ENCODE results near the gene GNG2. TPM values are rescaled to one million over a fixed set of nuclear protein-coding genes. Genes with fewer than 3 reads are reported as not detected.

The GNG2 gene
- total RNA-seq, 6 experiments from 2014 or later = 2.4 to 6.0 (median 2.8) TPM

DNA sequence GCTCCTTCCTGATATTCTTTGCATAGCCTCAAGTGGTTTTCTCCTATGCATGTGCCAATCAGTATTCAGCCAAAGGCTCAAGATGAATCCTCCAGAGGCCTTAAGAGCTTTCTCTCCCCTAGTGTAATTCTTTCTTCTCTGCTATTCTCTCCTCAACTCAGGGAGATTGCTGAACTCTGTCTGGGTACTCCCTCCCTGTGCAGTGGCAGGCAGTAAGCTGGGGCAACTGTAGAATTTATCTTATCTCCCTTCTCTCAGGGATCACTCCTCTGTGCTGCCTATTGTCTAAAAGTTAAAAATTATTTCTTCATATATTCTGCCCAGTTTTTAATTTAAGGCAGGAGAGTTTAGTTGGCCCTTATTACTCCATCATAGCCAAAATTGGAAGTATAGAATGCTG is 100.5 kb downstream of the GNG2 start:
- peaks cover 3% of the 10 kb centered on the region for H3K27me3 Mint-ChIP-seq (ENCODE audit: insufficient read depth)
- H3K4me1 Mint-ChIP-seq (ENCODE audit: low read depth) = peaks cover 23% of the 10 kb centered on the region
- TF ChIP-seq, protein P1, sequence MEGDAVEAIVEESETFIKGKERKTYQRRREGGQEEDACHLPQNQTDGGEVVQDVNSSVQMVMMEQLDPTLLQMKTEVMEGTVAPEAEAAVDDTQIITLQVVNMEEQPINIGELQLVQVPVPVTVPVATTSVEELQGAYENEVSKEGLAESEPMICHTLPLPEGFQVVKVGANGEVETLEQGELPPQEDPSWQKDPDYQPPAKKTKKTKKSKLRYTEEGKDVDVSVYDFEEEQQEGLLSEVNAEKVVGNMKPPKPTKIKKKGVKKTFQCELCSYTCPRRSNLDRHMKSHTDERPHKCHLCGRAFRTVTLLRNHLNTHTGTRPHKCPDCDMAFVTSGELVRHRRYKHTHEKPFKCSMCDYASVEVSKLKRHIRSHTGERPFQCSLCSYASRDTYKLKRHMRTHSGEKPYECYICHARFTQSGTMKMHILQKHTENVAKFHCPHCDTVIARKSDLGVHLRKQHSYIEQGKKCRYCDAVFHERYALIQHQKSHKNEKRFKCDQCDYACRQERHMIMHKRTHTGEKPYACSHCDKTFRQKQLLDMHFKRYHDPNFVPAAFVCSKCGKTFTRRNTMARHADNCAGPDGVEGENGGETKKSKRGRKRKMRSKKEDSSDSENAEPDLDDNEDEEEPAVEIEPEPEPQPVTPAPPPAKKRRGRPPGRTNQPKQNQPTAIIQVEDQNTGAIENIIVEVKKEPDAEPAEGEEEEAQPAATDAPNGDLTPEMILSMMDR (IDR thresholded peaks at IDR 0.05) = no peak
- H3K4me3 Mint-ChIP-seq = no peak overlapping the region
- H3K27ac Mint-ChIP-seq = no peak overlapping the region
- no peak for DNase-seq
- peaks cover 13% of the 10 kb centered on the region for H3K9me3 Mint-ChIP-seq
- H3K36me3 Mint-ChIP-seq (ENCODE audit: low read depth) = peaks cover 15% of the 10 kb centered on the region; the same call in 1 of the 2 replicates

DNA sequence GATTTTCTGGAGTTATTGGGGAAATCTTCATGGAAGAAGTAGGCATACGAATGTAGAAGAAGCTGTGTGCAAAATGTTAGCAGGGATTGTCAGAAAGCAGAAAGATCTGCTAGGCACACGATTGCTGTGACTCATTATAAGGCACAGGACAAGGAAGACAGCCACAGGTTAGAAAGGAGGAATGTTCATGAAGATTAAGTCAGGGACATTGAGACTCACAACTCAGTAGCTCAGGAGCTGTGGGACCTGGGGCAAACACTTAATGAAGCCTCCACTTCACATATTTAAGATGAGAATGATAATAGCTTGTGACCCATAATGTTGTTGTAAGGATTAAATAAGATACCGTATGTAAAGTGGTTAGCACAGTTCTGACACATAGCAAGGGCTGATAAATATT is 102.3 kb downstream of the GNG2 start:
- no peak for DNase-seq
- H3K27ac Mint-ChIP-seq = no peak overlapping the region; the same call in 1 of the 2 replicates
- H3K4me3 Mint-ChIP-seq = no peak overlapping the region; the same call in 1 of the 2 replicates
- H3K36me3 Mint-ChIP-seq (ENCODE audit: low read depth) = peaks cover 15% of the 10 kb centered on the region; the same call in 1 of the 2 replicates
- H3K4me1 Mint-ChIP-seq (ENCODE audit: low read depth) = peaks cover 23% of the 10 kb centered on the region
- TF ChIP-seq, protein P1 (IDR thresholded peaks at IDR 0.05) = no peak
- peaks cover 5% of the 10 kb centered on the region for H3K27me3 Mint-ChIP-seq (ENCODE audit: insufficient read depth)
- peaks cover 13% of the 10 kb centered on the region for H3K9me3 Mint-ChIP-seq

DNA sequence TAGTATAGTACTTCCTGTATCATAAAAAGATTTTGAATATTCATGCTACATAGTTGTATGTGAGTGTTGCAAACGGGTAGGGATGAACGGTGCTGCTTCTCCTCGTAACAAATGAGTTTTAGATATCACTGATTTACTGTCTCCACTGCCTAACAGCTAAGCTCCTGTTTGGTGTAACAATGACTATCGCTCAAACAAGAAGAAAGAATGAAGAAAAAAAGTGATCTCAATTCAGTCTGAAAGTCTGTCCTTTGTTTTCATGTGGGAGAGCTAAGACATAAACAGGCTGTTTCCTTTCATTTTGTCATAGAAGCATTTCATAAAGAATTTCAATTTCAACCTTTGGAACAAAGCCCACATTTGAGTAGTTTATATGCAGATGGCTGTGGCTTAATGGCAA is 102.9 kb downstream of the GNG2 start:
- peaks cover 23% of the 10 kb centered on the region for H3K4me1 Mint-ChIP-seq (ENCODE audit: low read depth)
- H3K27me3 Mint-ChIP-seq (ENCODE audit: insufficient read depth) = peaks cover 7% of the 10 kb centered on the region
- peak overlapping the region; percentile 14; the same call in 1 of the 2 replicates for H3K4me3 Mint-ChIP-seq
- peaks cover 11% of the 10 kb centered on the region; the same call in 1 of the 2 replicates for H3K36me3 Mint-ChIP-seq (ENCODE audit: low read depth)
- peak overlapping the region; percentile 8; the same call in 1 of the 2 replicates for H3K27ac Mint-ChIP-seq
- peaks cover 8% of the 10 kb centered on the region for H3K9me3 Mint-ChIP-seq
- TF ChIP-seq, protein P1 (IDR thresholded peaks at IDR 0.05) = no peak
- no peak for DNase-seq

DNA sequence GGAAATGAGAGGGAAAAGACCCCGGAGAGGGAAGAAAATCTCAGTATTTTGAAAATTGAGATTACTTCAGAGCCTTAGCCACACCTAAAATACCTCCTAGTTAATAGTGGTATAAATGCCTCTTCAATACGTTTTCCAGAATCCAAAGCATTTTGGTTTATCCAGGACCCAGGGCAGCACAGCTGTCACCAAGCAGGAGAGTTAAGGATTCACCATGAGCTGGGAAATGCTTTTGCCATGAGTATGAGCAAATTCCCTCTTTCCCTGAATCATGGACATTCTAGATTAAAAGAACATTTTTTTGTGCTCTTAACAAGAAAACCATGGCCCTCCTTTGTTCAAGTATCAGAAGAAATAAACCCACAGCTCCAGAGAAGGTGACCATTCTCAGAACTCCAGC is 107.1 kb downstream of the GNG2 start:
- H3K4me3 Mint-ChIP-seq = no peak overlapping the region
- peaks cover 11% of the 10 kb centered on the region for H3K4me1 Mint-ChIP-seq (ENCODE audit: low read depth)
- H3K27me3 Mint-ChIP-seq (ENCODE audit: insufficient read depth) = peaks cover 21% of the 10 kb centered on the region
- no peaks in the 10 kb centered on the region for H3K9me3 Mint-ChIP-seq
- no peak for DNase-seq
- H3K27ac Mint-ChIP-seq = no peak overlapping the region; the same call in 1 of the 2 replicates
- no peaks in the 10 kb centered on the region for H3K36me3 Mint-ChIP-seq (ENCODE audit: low read depth)
- TF ChIP-seq, protein P1 (IDR thresholded peaks at IDR 0.05) = no peak

DNA sequence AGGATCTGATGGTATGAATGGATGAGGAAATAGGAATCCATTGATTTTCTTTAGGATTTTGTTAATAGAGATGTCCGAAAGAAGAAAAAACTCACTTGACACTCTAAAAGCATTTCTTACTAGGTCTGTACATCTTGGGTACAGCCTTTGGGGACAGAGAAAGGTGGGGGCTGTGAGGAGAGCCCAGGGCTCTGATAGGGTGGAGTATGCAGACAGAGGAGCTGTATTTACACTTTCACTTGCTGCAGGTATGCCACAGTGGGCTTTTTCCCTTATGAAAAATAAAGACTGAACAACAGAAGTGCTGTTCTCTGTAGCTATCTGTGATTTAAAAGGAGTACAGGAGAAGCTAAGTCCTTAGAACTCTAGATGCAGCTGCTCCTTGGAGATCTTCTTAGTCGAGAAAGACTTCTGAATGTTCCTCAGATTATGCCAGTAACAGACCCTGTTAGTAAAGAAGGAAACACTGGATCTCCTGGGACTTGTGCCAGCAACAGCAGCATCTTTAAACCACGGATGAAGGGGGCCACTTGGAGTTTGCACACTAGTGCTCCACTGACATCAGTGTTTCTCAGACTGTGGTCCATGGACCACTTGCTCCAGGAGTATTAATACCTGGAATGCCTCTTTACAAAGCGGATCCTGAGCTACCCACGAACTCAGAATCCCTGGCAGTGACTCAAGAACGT is 109.6 kb downstream of the GNG2 start:
- Mint-ChIP-seq H3K4me3 (no peak overlapping the region), H3K27me3 (ENCODE audit: insufficient read depth) (peaks cover 25% of the 10 kb centered on the region), H3K9me3 (no peaks in the 10 kb centered on the region), H3K36me3 (ENCODE audit: low read depth) (no peaks in the 10 kb centered on the region), H3K27ac (no peak overlapping the region), H3K4me1 (ENCODE audit: low read depth) (no peaks in the 10 kb centered on the region)
- DNase-seq = no peak
- TF ChIP-seq, protein P1 (IDR thresholded peaks at IDR 0.05) = no peak

All from HFFc6 (cell line).